ENCODE data around the gene COL1A2.

The COL1A2 gene

GRCh38 chr7:94386416-94386815 lies 8.3 kb upstream of the COL1A2 start:
- no peak for DNase-seq

GRCh38 chr7:94388540-94388939 lies 6.2 kb upstream of the COL1A2 start:
- no peak for DNase-seq

GRCh38 chr7:94389381-94389780 lies 5.3 kb upstream of the COL1A2 start:
- no peak for DNase-seq

GRCh38 chr7:94391726-94392392 lies 2.8 kb upstream of the COL1A2 start:
- DNase-seq, result no peak

- DNase-seq, result no peak
These were observed 2.3 kb upstream of the COL1A2 start for GRCh38 chr7:94392393-94392786.

GRCh38 chr7:94393246-94394108 lies 1.2 kb upstream of the COL1A2 start:
- no peak for DNase-seq

- no peak for DNase-seq
These were observed 622 bp upstream of the COL1A2 start for GRCh38 chr7:94394109-94394436.

GRCh38 chr7:94395141-94396036 lies 694 bp downstream of the COL1A2 start:
- DNase-seq, result peak; percentile 60

GRCh38 chr7:94396037-94396431 lies 1.3 kb downstream of the COL1A2 start:
- no peak for DNase-seq

- no peak for DNase-seq
These were observed 1.9 kb downstream of the COL1A2 start for GRCh38 chr7:94396596-94396995.

- DNase-seq, result no peak
These were observed 3.0 kb downstream of the COL1A2 start for GRCh38 chr7:94397722-94398121.

GRCh38 chr7:94398841-94399240 lies 4.1 kb downstream of the COL1A2 start:
- no peak for DNase-seq

GRCh38 chr7:94400022-94400421 lies 5.3 kb downstream of the COL1A2 start:
- no peak for DNase-seq

GRCh38 chr7:94400643-94401427 lies 6.1 kb downstream of the COL1A2 start:
- DNase-seq, result no peak

GRCh38 chr7:94401428-94401814 lies 6.7 kb downstream of the COL1A2 start:
- DNase-seq, result no peak

- DNase-seq, result no peak
These were observed 8.9 kb downstream of the COL1A2 start for GRCh38 chr7:94403546-94403945.

GRCh38 chr7:94405506-94405905 lies 10.8 kb downstream of the COL1A2 start:
- DNase-seq, result no peak

GRCh38 chr7:94406696-94407095 lies 12.0 kb downstream of the COL1A2 start:
- no peak for DNase-seq

- DNase-seq, result no peak
These were observed 14.7 kb downstream of the COL1A2 start for GRCh38 chr7:94409200-94409948.

GRCh38 chr7:94410413-94411187 lies 15.9 kb downstream of the COL1A2 start:
- no peak for DNase-seq

GRCh38 chr7:94411188-94411466 lies 16.4 kb downstream of the COL1A2 start:
- DNase-seq, result no peak
